K562 (cell line): ENCODE measurements around the gene IL13. TPM values are rescaled to one million over a fixed set of nuclear protein-coding genes. Genes with fewer than 3 reads are reported as not detected.
A peak's percentile ranks its signal among the peaks of the same experiment; 100 is the strongest.

Source experiments
- AFF4 ChIP-seq: sonication (generic); formaldehyde crosslinking; IDR thresholded peaks from 2 replicates; pipeline ENCODE4 v1.8.0; 2023; ENCODE audit warnings: mild to moderate bottlenecking, missing genetic modification reagents
- BDP1 ChIP-seq: IDR thresholded peaks from 3 replicates; pipeline ENCODE4 v1.6.1; 2011; ENCODE audit not compliant: insufficient read length, insufficient read depth
- CBFA2T3 ChIP-seq: fragments of 450-650 bp; IDR thresholded peaks from 2 replicates; pipeline ENCODE4 v1.6.1; 2017
- CCNT2 ChIP-seq: IDR thresholded peaks from 2 replicates; pipeline ENCODE4 v1.6.1; 2011; ENCODE audit warnings: borderline replicate concordance, low read depth, mild to moderate bottlenecking, moderate library complexity, mixed read lengths, low read length; ENCODE audit not compliant: insufficient read length; ENCODE audit errors: extremely low read depth
- CHD1 ChIP-seq: fragments of 200-600 bp; sonication (generic); IDR thresholded peaks from one replicate; pipeline ENCODE4 v1.6.1; 2012; ENCODE audit warnings: mild to moderate bottlenecking, moderate library complexity, low read length, inconsistent platforms
- CTCFL ChIP-seq: IDR thresholded peaks from 2 replicates; pipeline ENCODE4 v1.6.1; 2011; ENCODE audit warnings: borderline replicate concordance, low read depth, mild to moderate bottlenecking, moderate library complexity, low read length; ENCODE audit not compliant: insufficient read depth, poor library complexity, severe bottlenecking
- EP300 ChIP-seq: IDR thresholded peaks from 2 replicates; pipeline ENCODE4 v1.6.1; 2012; ENCODE audit warnings: low read length, improper control_type of control experiment
- EP400 ChIP-seq: fragments of 450-650 bp; IDR thresholded peaks from 2 replicates; pipeline ENCODE4 v1.6.1; 2017; ENCODE audit warnings: antibody characterized with exemption, mild to moderate bottlenecking, moderate library complexity
- FOXK1 ChIP-seq: sonication (generic); formaldehyde crosslinking; IDR thresholded peaks from 2 replicates; pipeline ENCODE4 v1.8.0; 2022; ENCODE audit warnings: missing genetic modification reagents, mild to moderate bottlenecking, borderline replicate concordance
- HES1 ChIP-seq: fragments of 450-650 bp; IDR thresholded peaks from 2 replicates; pipeline ENCODE4 v1.6.1; 2016; ENCODE audit warnings: low read depth, mild to moderate bottlenecking, moderate library complexity
- HLTF ChIP-seq: fragments of 450-650 bp; IDR thresholded peaks from 2 replicates; pipeline ENCODE4 v1.6.1; 2016
- NCOA1 ChIP-seq: fragments of 450-650 bp; IDR thresholded peaks from 2 replicates; pipeline ENCODE4 v1.6.1; 2016; ENCODE audit warnings: low read depth
- NFATC3 ChIP-seq: fragments of 450-650 bp; IDR thresholded peaks from 2 replicates; pipeline ENCODE4 v1.6.1; 2017; ENCODE audit warnings: mild to moderate bottlenecking
- NFE2L1 ChIP-seq: fragments of 450-650 bp; IDR thresholded peaks from 2 replicates; pipeline ENCODE4 v1.6.1; 2016; ENCODE audit warnings: missing genetic modification characterization, low read depth, mild to moderate bottlenecking, missing compliant biosample characterization, moderate library complexity, borderline replicate concordance
- RUNX1 ChIP-seq: sonication (generic); IDR thresholded peaks from 2 replicates; pipeline ENCODE4 v1.6.1; 2016; ENCODE audit warnings: antibody characterized with exemption, low read depth
- SIN3B ChIP-seq: fragments of 450-650 bp; IDR thresholded peaks from 2 replicates; pipeline ENCODE4 v1.6.1; 2017; ENCODE audit warnings: low read depth, mild to moderate bottlenecking, moderate library complexity
- SMARCC2 ChIP-seq: fragments of 450-650 bp; IDR thresholded peaks from 2 replicates; pipeline ENCODE4 v1.6.1; 2017; ENCODE audit warnings: antibody characterized with exemption, moderate library complexity, mild to moderate bottlenecking, low read depth
- TCFL5 ChIP-seq: fragments of 250-450 bp; sonication (Bioruptor Pico); conservative IDR thresholded peaks from 2 replicates; pipeline ENCODE4 v1.6.1; 2021; ENCODE audit warnings: mild to moderate bottlenecking, moderate library complexity, matching md5 sums
- U2AF2 ChIP-seq: fragments of 200-400 bp; formaldehyde crosslinking; optimal IDR thresholded peaks from 2 replicates; pipeline ENCODE3; 2017; ENCODE audit warnings: low read depth, mild to moderate bottlenecking, low read length
- ZNF175 ChIP-seq: fragments of 200-800 bp; sonication (Bioruptor generic); IDR thresholded peaks from 2 replicates; pipeline ENCODE4 v1.6.1; 2016; ENCODE audit warnings: low read depth, mild to moderate bottlenecking, missing genetic modification characterization, missing compliant biosample characterization
- ZNF197 ChIP-seq: fragments of 200-800 bp; sonication (Bioruptor generic); IDR thresholded peaks from 2 replicates; pipeline ENCODE4 v1.6.1; 2016; ENCODE audit warnings: low read depth, missing genetic modification characterization, missing compliant biosample characterization
- ZNF274 ChIP-seq: IDR thresholded peaks from 2 replicates; pipeline ENCODE4 v1.6.1; 2011; ENCODE audit warnings: low read depth, mild to moderate bottlenecking, low read length, moderate library complexity, borderline replicate concordance
- polyA plus RNA-seq, 8 experiments: library from polyadenylated mRNA; depleted of rRNA in 4 of 8; stranded (reverse) in 5 of 8; unstranded in 3 of 8; fragments of >200 nt; fragmentation: Nextera tagmentation in 2 of 8; fragmentation: Illumina TruSeq in 1 of 8; extraction: Ambion mirVana in 2 of 8; extraction: Trizol in 1 of 8; gene quantifications; 2 replicates each; pipeline versions ENCODE4 v1.2.1 to v1.2.3, GENCODE V29; 2011 to 2014; ENCODE audit warnings: inconsistent platforms in 1 of 8, missing spikeins in 1 of 8
- total RNA-seq, 7 experiments: library from RNA; depleted of rRNA in 6 of 7; stranded (reverse); fragments of >200 nt in 6 of 7; fragmentation: Illumina TruSeq in 2 of 7; extraction: Trizol in 2 of 7; gene quantifications; 2 replicates each; pipeline versions ENCODE4 v1.2.1 to v1.2.3, GENCODE V29; 2011 to 2021; ENCODE audit warnings: low replicate concordance in 1 of 7

The IL13 gene
- total and polyA plus RNA-seq, 9 of the 15 experiments (the other 6 are each of a cell fraction or from before 2014, with no cell fraction given): not detected

- no peak for TF ChIP-seq CTCFL
- TF ChIP-seq CCNT2: peak; percentile 57
- TF ChIP-seq TCFL5 (CRISPR knock-in tag): no peak
- TF ChIP-seq CHD1: no peak
- TF ChIP-seq ZNF175 (CRISPR knock-in tag): 0 out of 2 replicates have a peak, but pooled peaks have one; percentile 47
- no peak for TF ChIP-seq NFE2L1 (tag)
- no peak for TF ChIP-seq FOXK1 (CRISPR knock-in tag)
- no peak for TF ChIP-seq U2AF2
- TF ChIP-seq ZNF197 (CRISPR knock-in tag): 0 out of 2 replicates have a peak, but pooled peaks have one; percentile 49
- TF ChIP-seq HES1: peak; percentile 78
- TF ChIP-seq EP400: no peak
- TF ChIP-seq RUNX1: peak; percentile 72
- TF ChIP-seq ZNF274: peak; percentile 46; the same call in 1 of the 2 replicates
- no peak for TF ChIP-seq HLTF
- no peak for TF ChIP-seq BDP1
- peak; percentile 93 for TF ChIP-seq SMARCC2
- peak; percentile 97 for TF ChIP-seq EP300
- no peak for TF ChIP-seq SIN3B
- peak; percentile 70; the same call in 1 of the 2 replicates for TF ChIP-seq NCOA1
- no peak for TF ChIP-seq AFF4 (CRISPR knock-in tag)
- peak; percentile 99 for TF ChIP-seq CBFA2T3
- no peak for TF ChIP-seq NFATC3
Measured at GRCh38 chr5:132651838-132652469, 6.0 kb upstream of the IL13 start (continued).
